ENCODE results near the gene ARAP3.

The ARAP3 gene

DNA sequence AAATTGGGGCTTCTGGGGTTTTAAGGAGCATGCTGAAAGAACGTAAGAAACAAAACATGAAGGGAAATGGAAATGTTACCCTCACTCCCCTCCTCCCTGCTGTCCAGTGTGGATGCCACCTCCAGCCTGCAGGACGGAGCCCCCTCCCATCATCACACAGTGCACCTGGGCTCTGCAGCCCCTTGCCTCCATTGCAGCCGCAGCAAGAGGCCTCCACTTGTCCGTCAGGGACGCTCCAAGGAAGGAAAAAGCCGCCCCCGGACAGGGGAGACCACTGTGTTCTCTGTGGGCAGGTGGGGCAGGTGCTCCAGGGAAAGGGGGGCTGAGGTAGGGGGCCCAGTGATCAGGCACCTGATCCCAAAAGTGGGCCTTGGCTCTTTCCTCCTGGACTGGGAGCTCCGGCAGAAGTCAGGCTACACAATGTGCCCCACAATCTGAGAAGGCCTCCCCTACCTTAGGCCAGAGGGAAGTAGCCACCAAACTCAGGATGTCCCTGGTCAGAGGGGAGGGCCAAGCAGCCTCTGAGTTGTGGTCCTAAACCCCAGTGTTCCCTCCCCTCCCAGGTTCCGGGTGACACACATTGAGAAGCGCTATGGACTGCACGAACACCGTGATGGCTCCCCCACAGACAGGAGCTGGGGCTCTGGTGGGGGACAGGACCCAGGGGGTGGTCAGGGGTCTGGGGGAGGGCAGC, 42.5 kb downstream of the ARAP3 start:
- no peak for DNase-seq

- DNase-seq, result no peak
Measured at GRCh38 chr5:141638771-141639170, 43.3 kb downstream of the ARAP3 start.

DNA sequence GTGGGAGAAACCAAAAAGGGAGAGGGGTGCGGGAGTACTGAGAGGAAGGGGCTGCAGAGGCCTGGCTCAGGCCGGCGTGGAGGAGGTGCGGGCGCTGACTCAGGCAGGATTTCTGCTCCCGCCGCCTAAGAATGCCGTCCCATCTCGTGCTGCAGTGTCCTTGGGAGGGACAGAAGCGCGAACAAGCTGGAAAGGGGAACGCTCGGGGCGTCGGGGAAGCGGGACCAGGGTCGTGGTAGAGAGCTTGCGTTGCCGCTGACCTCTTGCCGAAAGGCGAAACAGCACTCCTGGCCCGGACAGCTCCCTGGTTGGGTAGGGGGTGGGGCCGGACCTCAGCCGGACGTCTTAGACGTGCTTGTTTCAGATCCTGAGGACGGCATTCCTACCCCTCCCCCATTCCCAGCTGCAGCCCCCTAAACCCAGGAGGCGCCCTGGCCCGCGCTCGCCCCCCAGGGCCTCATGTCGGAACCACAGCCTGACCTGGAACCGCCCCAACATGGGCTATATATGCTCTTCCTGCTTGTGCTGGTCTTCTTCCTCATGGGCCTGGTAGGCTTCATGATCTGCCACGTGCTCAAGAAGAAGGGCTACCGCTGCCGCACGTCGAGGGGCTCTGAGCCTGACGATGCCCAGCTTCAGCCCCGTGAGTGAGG, 44.1 kb downstream of the ARAP3 start:
- DNase-seq, result peak; percentile 55

DNA sequence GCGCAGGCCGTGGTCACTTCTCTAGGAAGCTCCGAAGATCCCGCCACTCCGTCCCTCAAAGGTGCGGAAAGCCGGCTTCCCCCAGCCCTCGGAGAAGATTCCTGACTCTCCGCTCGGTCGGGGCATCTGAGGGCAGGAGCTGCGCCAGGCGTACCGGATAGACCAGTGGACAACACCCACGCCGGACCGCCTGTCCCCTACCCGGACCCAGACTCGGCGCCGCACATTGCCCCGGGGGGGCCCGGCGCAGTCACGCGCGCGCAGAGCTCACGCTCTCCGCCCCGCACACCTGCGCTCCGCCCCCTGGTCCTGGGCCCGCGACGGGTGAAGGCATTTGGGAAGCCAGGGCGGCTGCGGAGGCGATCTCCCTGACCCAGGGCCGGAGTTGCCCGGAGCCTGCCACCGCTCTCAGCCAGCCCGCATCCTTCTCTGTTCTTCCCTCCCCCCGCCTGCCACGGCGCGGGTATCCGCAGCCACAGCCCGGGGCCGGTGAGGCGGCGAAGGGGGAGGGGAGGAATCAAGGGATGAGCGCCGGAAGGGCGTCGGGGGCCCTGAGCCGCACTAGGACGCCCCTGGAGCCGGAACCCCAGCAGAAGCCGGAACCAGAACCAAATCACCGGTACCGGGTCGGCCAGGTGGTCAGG, 44.8 kb downstream of the ARAP3 start:
- DNase-seq, result no peak

DNA sequence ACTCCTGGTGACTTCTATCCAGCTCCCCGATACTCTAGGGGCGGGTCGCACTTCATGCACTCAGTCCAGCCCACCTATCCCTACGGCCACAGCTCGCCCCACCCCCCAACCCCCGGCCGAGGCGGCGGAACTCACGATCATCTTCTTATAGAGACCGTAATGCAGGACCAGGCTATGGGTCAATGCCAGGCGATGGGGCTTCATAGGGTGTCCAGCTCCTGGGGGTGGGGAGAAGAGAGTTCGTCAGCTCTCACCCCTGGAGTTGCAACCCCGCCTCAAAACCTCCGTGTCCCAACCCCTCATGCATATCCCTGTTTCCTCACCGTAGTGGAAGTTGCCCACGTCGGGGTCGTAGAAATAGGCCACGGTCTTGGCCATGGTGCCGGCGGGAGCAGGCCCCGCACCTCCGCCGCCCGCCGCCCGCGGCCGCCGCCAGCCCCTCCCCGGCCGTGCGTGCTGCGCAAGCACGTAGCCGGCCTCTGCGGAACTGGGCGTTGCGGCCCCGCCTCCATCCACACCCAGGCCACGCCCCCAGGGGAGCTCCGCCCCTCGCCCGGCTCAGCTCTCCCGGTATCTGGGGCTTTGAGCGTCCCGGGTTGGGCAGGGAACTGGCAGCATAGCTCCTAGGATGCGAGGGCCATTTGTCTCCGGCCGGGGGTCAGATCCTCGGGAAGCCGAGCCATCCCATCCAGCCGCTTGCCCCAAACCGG, 45.5 kb downstream of the ARAP3 start, which contains the start of the genes HDAC3 and RELL2:
HDAC3 (minus strand) TSS at position 437 of the 710 bp plus-strand sequence; CDS start at position 378, 59 bp downstream.
RELL2 (plus strand) TSS at position 585 of the 710 bp plus-strand sequence. CDS start 1,229 bp downstream, outside the sequence.
- DNase-seq, result peak; percentile 91

DNA sequence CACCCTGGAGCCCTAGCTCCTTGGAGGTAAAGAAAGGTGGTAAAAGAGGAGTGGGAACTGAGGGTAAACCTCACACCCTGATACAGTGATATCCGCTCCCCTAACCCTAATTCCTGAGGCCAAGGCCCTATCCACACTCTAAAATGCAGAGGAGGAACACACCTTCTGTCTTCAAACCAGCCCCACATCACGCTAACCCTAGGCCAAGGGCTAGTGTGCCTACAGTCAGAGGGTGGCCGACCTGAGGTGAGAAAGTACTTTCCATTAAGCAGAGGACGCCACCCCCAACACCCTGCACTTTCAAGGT, 46.0 kb downstream of the ARAP3 start:
- no peak for DNase-seq

DNA sequence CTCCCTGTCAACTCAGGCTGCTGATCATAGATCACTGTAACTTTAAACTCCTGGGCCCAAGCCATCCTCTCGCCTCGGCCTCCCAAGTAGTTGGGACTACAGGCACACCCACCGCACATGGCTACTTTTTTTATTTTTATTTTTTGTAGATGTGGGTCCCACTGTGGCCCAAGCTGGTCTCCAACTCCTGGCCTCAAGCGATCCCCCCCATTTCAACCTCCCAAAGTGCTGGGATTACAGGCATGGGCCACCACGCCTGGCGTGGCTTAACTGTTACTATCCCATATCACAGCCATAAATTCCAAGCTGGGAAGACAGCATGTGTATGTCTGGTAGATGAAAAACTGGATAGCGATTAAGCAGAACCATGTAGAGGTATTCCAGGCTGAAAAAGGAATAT, 46.4 kb downstream of the ARAP3 start:
- no peak for DNase-seq

DNA sequence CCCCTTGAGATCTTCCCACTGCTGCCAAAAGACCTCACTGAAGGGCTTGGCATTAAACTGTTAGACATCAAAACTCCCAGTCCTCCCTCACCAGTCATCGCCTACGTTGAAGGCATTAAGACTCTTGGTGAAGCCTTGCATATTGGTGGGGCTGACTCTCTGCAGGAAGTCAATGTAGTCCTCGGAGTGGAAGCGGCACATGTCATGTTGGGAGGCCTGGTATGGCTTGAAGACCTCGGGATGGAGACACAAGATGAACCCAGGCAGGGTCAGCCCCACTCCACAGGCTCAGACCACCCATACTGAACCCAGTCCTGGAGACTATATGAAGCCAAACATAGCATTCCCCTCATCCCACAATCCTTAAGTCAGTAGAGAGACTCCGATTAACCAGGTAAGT, 47.3 kb downstream of the ARAP3 start:
- no peak for DNase-seq

- DNase-seq, result no peak
Measured at GRCh38 chr5:141633871-141634561, 48.0 kb downstream of the ARAP3 start.

DNA sequence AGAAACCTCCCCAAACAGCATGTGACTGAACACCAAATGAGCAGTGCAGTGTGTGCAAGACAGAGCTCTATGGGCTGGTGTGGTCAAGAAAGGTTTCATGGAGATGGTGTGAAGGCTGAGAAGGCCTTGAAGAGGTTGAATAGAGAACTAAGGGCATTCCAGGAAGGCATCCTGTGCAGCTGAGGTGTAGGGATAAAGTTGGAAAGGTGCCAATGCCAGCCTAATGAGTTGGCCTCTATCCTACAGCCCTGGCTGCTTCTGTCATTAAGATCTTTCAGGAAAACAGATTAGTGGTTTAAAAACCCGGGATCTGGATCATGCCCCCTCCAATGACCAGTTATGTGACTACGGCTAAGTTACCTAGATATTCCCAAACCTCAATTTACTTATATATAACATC, 49.4 kb downstream of the ARAP3 start:
- no peak for DNase-seq

DNA sequence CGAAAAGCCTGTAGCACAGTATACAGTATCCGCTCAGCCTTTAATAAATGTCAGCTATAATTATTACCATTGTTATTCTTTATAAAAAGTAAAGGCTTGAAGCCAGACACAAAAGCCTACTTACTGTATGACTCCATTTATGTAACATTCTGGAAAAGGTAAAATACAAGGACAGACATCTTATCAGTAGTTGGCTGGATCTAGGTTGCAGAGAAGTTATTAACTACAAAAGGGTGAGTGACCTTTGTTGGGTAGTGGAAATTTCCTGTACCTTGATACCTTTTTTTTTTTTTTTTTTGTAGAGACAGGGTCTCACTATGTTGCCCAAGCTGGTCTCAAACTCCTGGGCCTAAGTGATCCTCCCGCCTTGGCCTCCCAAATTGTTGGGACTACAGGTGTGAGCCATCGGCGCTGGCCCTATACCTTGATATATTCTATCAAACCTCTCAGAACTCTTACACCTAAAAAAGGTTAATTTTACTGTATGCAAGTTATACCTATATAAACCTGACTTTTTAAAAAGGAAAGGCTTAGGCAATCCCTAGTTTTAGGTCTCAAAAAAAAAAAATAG, 51.4 kb downstream of the ARAP3 start:
- DNase-seq, result no peak

GRCh38 chr5:141628175-141628788, 53.7 kb downstream of the ARAP3 start:
- no peak for DNase-seq

DNA sequence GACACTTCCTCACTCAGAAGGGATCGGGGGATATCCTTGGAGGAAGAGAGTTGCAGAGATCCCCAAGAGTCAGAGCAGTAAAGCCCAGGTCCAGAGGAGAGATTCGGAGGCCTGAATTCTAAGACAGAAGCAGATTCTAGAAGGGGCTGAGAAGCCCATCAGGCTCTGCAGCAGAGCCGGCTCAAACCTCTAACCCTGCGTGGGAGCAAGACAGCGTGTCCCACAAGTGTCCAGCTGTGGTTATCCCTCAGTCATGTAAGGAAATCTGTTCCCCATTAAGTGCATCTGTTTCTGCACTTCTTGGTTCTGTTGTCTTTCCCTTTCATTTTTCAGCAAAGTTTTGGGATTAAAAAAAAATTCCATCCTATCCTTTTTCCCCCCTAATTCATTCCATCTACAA, 58.4 kb downstream of the ARAP3 start:
- DNase-seq, result no peak

- DNase-seq, result no peak
Measured at GRCh38 chr5:141623186-141623585, 58.8 kb downstream of the ARAP3 start.

DNA sequence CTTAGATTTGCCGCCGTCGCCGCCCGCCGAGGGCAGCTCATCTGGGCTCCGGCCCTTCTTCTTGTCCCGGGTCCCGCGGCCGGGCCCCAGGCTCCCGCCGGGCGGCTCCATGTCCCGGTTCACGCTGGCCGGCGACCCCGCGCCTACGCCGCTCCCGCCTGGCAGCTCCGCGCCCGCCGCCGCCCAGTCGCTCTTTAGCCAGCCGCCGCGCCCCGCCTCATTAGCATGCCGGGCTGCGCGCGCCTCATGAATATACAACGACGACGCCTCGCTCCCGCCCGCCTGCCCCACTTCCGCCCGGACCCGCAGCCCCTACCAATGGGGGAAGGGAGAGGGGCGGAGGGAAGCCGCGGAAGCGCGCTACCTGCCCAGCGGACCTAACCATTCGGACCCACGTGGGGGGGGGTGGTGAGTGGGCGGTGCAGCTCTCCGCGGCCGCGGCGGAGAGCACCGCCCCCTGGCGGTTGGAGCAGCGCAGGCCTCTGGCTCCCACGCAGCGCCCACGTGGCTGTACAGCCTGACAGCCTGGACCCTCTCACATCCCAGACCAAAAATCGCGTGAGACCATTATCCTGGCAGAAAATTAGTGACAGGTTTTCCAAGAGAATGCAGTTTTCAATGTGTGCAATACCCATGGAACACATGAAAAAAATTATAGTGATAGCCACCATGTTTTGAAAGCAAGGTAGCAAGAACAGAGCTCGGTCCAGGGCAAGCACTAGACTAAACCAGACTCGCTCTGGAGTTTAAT, 63.1 kb downstream of the ARAP3 start, which contains the start of gene DIAPH1:
DIAPH1 (minus strand) TSS at position 197 of the 751 bp plus-strand sequence; CDS start at position 111, 86 bp downstream.
- peak; percentile 86 for DNase-seq

DNA sequence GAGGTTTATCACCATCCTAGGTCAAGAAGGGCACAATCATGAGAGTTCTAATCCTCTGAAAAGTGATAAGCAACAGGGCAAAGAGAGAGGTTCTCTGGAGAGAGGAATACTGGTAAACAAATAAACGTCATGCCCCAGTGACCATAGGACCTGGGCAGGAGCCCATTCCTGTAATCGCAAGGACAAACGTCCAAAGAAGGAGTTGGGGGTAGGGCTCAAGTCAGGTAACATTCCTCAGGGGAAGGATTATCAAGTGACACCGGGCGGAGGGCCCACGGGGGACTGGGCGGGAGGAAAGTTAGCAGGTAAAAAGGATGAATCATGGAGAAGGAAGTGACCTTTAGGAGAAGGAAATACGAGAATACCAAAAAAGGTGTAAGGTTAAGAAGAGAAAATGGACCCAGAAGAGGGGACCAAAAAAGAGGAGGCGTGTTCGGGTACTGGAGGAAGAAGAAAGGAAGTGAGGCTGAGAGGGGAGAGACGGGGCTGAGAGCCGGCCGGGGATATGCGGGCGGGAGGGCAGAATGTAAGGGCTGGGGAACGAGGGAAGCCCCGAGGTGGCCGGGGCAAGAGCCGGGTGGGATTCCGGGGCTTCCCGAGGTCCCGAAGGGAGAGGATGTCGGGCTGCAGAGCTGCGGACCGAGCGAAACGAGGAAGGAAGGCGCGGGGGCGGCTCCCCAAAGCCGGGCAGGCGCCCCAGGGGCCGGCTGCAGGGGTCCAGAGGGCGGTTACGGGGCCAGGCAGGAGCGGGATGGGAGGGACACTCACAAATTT, 63.8 kb downstream of the ARAP3 start:
- DNase-seq, result no peak

DNA sequence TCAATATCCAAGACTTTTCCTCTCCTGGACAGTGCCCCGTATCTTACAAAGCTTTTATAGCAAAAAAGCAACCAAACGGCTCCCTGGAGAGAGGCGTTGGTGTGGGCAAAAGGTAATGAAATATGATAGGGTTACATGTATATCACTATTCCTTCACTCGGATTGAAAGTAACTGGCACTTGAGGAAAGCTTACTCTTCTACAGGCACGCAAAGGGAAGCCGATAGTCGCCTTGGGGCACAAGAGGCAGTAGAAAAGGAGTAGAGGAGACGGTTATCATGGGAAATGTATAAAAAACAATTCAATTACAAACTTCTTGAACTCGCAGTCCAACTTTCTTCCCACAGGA, 64.4 kb downstream of the ARAP3 start:
- no peak for DNase-seq

GRCh38 chr5:141617128-141617527, 64.9 kb downstream of the ARAP3 start:
- no peak for DNase-seq

DNA sequence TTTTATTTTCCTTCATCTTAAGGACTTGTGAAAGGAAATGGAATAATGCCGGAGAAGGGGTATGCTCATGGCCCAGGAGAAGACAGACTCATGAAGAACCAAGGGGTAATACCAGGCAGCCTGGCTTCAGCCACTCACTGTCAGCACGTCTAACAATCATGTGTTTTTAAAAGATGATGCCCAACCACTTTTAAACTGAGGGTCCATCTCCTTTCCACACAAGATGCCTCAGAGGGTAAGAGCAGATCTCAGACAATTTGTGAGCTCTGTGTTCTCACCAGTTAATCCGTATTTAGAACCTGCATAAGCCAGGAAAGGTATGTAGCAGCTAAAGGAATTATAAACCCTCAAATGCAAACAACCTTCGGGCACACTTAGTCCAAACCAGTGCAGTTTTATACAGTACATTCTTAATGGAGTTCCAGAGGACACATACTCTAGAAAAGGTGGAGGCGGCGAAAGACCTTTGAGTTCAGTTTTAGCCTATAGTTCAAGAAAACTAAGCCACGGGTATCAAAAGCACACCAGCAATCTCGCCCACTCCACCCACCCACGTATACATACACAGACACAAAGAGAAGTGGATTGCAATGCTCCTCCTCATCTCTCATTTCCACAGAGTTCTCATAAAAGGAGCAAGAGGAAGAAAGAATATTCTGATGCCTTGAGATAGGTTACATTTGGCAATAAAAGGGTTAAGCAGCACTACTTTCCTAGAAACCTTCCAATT, 65.9 kb downstream of the ARAP3 start:
- DNase-seq, result no peak

All from right kidney (tissue), 1 donor.